VCaP (cell line): ENCODE measurements around the gene KANSL1L.

Source experiments
- H3K27ac ChIP-seq: fragments of 450-650 bp; 2 replicates; pipeline ENCODE4 v1.5.1; 2017
- CTCF ChIP-seq: fragments of 450-650 bp; conservative IDR thresholded peaks from 2 replicates; pipeline ENCODE4 v1.5.1; 2017; ENCODE audit warnings: mild to moderate bottlenecking, moderate library complexity

KANSL1L gene

GRCh38 chr2:210158236-210158635 lies 13.0 kb downstream of the KANSL1L start:
- H3K27ac ChIP-seq, result no peak overlapping the region
- TF ChIP-seq CTCF, result no peak

- H3K27ac ChIP-seq, result no peak overlapping the region
- no peak for TF ChIP-seq CTCF
Measured at GRCh38 chr2:210157526-210157925, 13.7 kb downstream of the KANSL1L start.

GRCh38 chr2:210147614-210148013 lies 23.6 kb downstream of the KANSL1L start:
- TF ChIP-seq CTCF, result no peak

GRCh38 chr2:210132239-210132638 lies 39.0 kb downstream of the KANSL1L start:
- no peak for TF ChIP-seq CTCF

More at GRCh38 chr2:210147614-210148013, 23.6 kb downstream of the KANSL1L start:
- H3K27ac ChIP-seq, result no peak overlapping the region

GRCh38 chr2:210128961-210129360 lies 42.2 kb downstream of the KANSL1L start:
- no peak for TF ChIP-seq CTCF
- no peak overlapping the region; the same call in 1 of the 2 replicates for H3K27ac ChIP-seq

More at GRCh38 chr2:210132239-210132638, 39.0 kb downstream of the KANSL1L start:
- no peak overlapping the region for H3K27ac ChIP-seq

- no peak overlapping the region for H3K27ac ChIP-seq
- TF ChIP-seq CTCF, result no peak
Measured at GRCh38 chr2:210113614-210114235, 57.5 kb downstream of the KANSL1L start.

GRCh38 chr2:210112871-210113270 lies 58.3 kb downstream of the KANSL1L start:
- no peak for TF ChIP-seq CTCF
- H3K27ac ChIP-seq, result no peak overlapping the region
